Kidney (tissue), 14 donors: Measurements from ENCODE around the gene CHSY1. TPM values are rescaled to one million over a fixed set of nuclear protein-coding genes. Genes with fewer than 3 reads are reported as not detected.
"Not testable (repeated sequence)": the region's sequence is repeated elsewhere in the genome, so short reads cannot be mapped to it uniquely, and the experiment has no call there.

ENCODE experiments used
- DNase-seq, 5 donors: peaks; one replicate each; pipeline ENCODE4 v3.0.0-alpha.2; 2013 to 2020
- FAIRE-seq: peaks from 2 replicates; lab custom pipeline; 2012; peaks lifted over from hg19 to GRCh38; lab: Jason Lieb, UNC
- H3K27ac ChIP-seq, 2 donors: one replicate each; pipeline ENCODE4 v1.7.0; 2013; ENCODE audit warnings: low read depth in 2 of 2, low read length in 2 of 2, inconsistent platforms in 1 of 2
- H3K27me3 ChIP-seq: one replicate; pipeline ENCODE4 v1.7.1; 2013; ENCODE audit warnings: low read length, inconsistent platforms; ENCODE audit not compliant: control insufficient read depth, insufficient read depth
- H3K36me3 ChIP-seq, 3 donors: one replicate each; pipeline versions ENCODE4 v1.7.0 to v1.7.1; 2013; ENCODE audit warnings: low read length in 3 of 3, control low read depth in 1 of 3, inconsistent platforms in 1 of 3; ENCODE audit not compliant: insufficient read depth in 3 of 3, control insufficient read depth in 2 of 3
- H3K4me1 ChIP-seq, 3 donors: one replicate each; pipeline versions ENCODE4 v1.7.0 to v1.7.1; 2013; ENCODE audit warnings: low read length in 3 of 3, inconsistent platforms in 1 of 3, low read depth in 1 of 3; ENCODE audit not compliant: control insufficient read depth in 2 of 3, insufficient read depth in 2 of 3
- H3K4me3 ChIP-seq, 3 donors: one replicate each; pipeline versions ENCODE4 v1.7.0 to v1.8.1; 2013; ENCODE audit warnings: low read length in 3 of 3, control low read depth in 1 of 3, inconsistent platforms in 1 of 3
- H3K9ac ChIP-seq, 3 donors: one replicate each; pipeline versions ENCODE4 v1.7.0 to v1.7.1; 2013; ENCODE audit warnings: low read length in 3 of 3, control low read depth in 1 of 3, inconsistent platforms in 1 of 3
- H3K9me3 ChIP-seq, 3 donors: one replicate each; pipeline versions ENCODE4 v1.7.0 to v1.7.1; 2013; ENCODE audit warnings: low read length in 3 of 3, control low read depth in 1 of 3, inconsistent platforms in 1 of 3; ENCODE audit not compliant: control insufficient read depth in 2 of 3, insufficient read depth in 1 of 3
- CTCF ChIP-seq: IDR thresholded peaks from 3 replicates; pipeline ENCODE4 v1.5.1; 2012; ENCODE audit warnings: mild to moderate bottlenecking, moderate library complexity, borderline replicate concordance; ENCODE audit not compliant: insufficient read depth; ENCODE audit errors: extremely low read depth
- intact Hi-C: fragments of 100-400 bp; cut with DNase I; formaldehyde crosslinking; loops from one replicate; pipeline ENCODE4 v1.11.1; 2022
- polyA plus RNA-seq: library from polyadenylated mRNA; stranded (reverse); fragments of 350-450 nt; fragmentation: Illumina TruSeq; extraction: RNeasy Lipid Tissue Mini Kit (QIAGEN cat#74804); gene quantifications from one replicate; pipeline ENCODE4 v1.2.3, GENCODE V29; 2014; ENCODE audit warnings: low read depth, low replicate concordance; ENCODE audit not compliant: insufficient read depth
- total RNA-seq: library from RNA; stranded (reverse); fragmentation: NEBNext Ultra II Directional; extraction: Animal tissue kit (Norgen Biotek cat#: 25700); gene quantifications from one replicate; pipeline ENCODE4 v1.2.1, GENCODE V29; 2021
- donor health status: control.
- donor health status: control.
- donor health status: control.
- donor health status: control.
- donor health status: control.
- donor health status: DM: yes; HTN: yes; CAD: no.
- donor health status: Normal renal cell carcinoma (clear cell type).

CHSY1 gene
- total and polyA plus RNA-seq, 2 donors from 2014 or later: 7.2 to 41.6 TPM

GRCh38 chr15:101216100-101216499, 35.7 kb downstream of the CHSY1 start:
- Histone ChIP-seq H3K4me1 (peaks cover 0 to 8% (median 4%) of the 10 kb centered on the region in 3 donors), H3K27me3 (no peaks in the 10 kb centered on the region), H3K9me3 (no peaks in the 10 kb centered on the region), H3K27ac (no peak overlapping the region), H3K9ac (no peak overlapping the region), H3K36me3 (no peaks in the 10 kb centered on the region), H3K4me3 (no peak overlapping the region)
- DNase-seq: no peak
- no peak for FAIRE-seq
- no peak for TF ChIP-seq CTCF
- intact Hi-C loops: no loop called here

GRCh38 chr15:101215681-101216080, 36.2 kb downstream of the CHSY1 start:
- no peak for TF ChIP-seq CTCF

GRCh38 chr15:101214435-101215097, 37.3 kb downstream of the CHSY1 start:
- H3K27ac ChIP-seq, H3K9ac ChIP-seq, H3K4me1 ChIP-seq, H3K4me3 ChIP-seq, FAIRE-seq, H3K36me3 ChIP-seq, H3K27me3 ChIP-seq, DNase-seq, intact Hi-C loops, H3K9me3 ChIP-seq: not testable (repeated sequence)

More at GRCh38 chr15:101215681-101216080, 36.2 kb downstream of the CHSY1 start:
- H3K9ac ChIP-seq: no peak overlapping the region
- H3K36me3 ChIP-seq: no peaks in the 10 kb centered on the region
- H3K4me1 ChIP-seq: peaks cover 0 to 6% (median 4%) of the 10 kb centered on the region in 3 donors
- FAIRE-seq: no peak
- no peak for DNase-seq
- no peak overlapping the region for H3K4me3 ChIP-seq
- intact Hi-C loops: no loop called here
- no peak overlapping the region for H3K27ac ChIP-seq
- no peaks in the 10 kb centered on the region for H3K9me3 ChIP-seq
- no peaks in the 10 kb centered on the region for H3K27me3 ChIP-seq

GRCh38 chr15:101213570-101213969, 38.3 kb downstream of the CHSY1 start:
- H3K27ac ChIP-seq: no peak overlapping the region

More at GRCh38 chr15:101213570-101213969, 38.3 kb downstream of the CHSY1 start:
- Histone ChIP-seq H3K9ac (no peak overlapping the region), H3K27me3 (no peaks in the 10 kb centered on the region), H3K36me3 (no peaks in the 10 kb centered on the region), H3K9me3 (no peaks in the 10 kb centered on the region), H3K4me3 (no peak overlapping the region), H3K4me1 (peaks cover 0 to 11% (median 0%) of the 10 kb centered on the region in 3 donors)
- no peak for DNase-seq
- no peak for FAIRE-seq
- no peak for TF ChIP-seq CTCF
- intact Hi-C loops: no loop called here
